Measurements from ENCODE around the gene TADA1. TPM values are rescaled to one million over a fixed set of nuclear protein-coding genes. Genes with fewer than 3 reads are reported as not detected.

TADA1 gene
- total RNA-seq, 4 donors from 2014 or later = 7.3 to 11.5 (median 8.0) TPM

DNA sequence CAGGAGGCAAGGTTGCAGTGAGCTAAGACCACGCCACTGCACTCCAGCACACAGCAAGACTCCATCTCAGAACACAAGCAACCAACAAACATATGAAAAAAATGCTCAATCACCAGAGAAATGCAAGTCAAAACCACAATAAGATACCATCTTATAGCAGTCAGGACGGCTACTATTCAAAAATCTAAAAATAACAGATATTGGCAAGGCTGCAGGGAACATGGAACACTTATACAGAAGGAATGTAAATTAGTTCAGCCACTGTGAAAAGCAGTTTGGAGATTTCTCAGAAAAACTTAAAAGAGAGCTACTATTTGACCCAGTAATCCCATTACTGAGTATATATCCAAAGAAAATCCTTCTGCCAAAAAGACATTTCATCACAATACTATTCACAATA is 64.4 kb downstream of the TADA1 start:
- intact Hi-C loops (cut with DNase I) = no loop called here
- no peaks in the 10 kb centered on the region for H3K9me3 ChIP-seq
- H3K4me1 ChIP-seq = no peaks in the 10 kb centered on the region
- H3K27ac ChIP-seq (replicated peaks in 1 of 4) = no peak overlapping the region
- no peak overlapping the region for H3K4me3 ChIP-seq
- no peaks in the 10 kb centered on the region for H3K36me3 ChIP-seq
- peaks cover 0 to 4% (median 0%) of the 10 kb centered on the region in 4 donors for H3K27me3 ChIP-seq
- TF ChIP-seq POLR2A (IDR thresholded peaks at IDR 0.05; ENCODE audit: low read depth) = no peak
- TF ChIP-seq EP300 (IDR thresholded peaks at IDR 0.05) = no peak
- no peak for TF ChIP-seq POLR2AphosphoS5 (IDR thresholded peaks at IDR 0.05)
- no peak for TF ChIP-seq CTCF (IDR thresholded peaks at IDR 0.05)
- WGBS = 64% methylated on average over 2 of the region's 2 CpGs
- no peak for DNase-seq (ENCODE audit: extremely low spot score)

DNA sequence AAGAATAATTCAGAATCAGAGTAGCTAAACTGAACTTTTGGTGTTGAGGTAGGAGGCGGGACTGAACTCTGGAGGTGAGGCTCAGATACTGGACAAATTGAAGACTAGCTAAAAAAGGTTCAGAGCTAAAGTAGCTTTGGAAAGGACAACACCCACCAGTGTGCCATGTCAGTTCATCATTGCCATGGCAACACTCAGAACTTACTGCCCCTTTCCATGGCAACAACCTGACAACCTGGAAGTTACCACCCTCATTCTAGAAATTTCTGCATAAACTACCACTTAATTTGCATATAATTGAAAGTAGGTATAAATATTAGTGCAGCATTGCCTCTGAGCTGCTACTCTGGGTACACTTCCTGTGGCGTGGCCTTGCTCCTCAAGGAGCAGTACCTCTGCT is 67.1 kb downstream of the TADA1 start:
- no peaks in the 10 kb centered on the region for H3K36me3 ChIP-seq
- no peak for TF ChIP-seq POLR2AphosphoS5 (IDR thresholded peaks at IDR 0.05)
- no peak for TF ChIP-seq EP300 (IDR thresholded peaks at IDR 0.05)
- no peak for TF ChIP-seq POLR2A (IDR thresholded peaks at IDR 0.05; ENCODE audit: low read depth)
- TF ChIP-seq CTCF (IDR thresholded peaks at IDR 0.05) = no peak
- DNase-seq (ENCODE audit: extremely low spot score) = peak; percentile 62
- intact Hi-C loops (cut with DNase I) = no loop called here
- H3K4me1 ChIP-seq = no peaks in the 10 kb centered on the region
- H3K27ac ChIP-seq (replicated peaks in 1 of 4) = no peak overlapping the region
- H3K27me3 ChIP-seq = no peaks in the 10 kb centered on the region
- no peak overlapping the region for H3K4me3 ChIP-seq
- WGBS = 96% methylated on average over 1 of the region's 2 CpGs
- no peaks in the 10 kb centered on the region for H3K9me3 ChIP-seq

Other genes with a start within 250 kb of the TADA1 start
- gene POGK, start 36.8 kb downstream of the TADA1 start, total RNA-seq = 10 to 100 TPM; 28.7 to 43.5 (median 36.4) TPM
- gene ILDR2, start 99.3 kb upstream of the TADA1 start, total RNA-seq = 10 to 100 TPM in 2 of 4 donors, 1 to 10 TPM in 2; 5.3 to 13.7 (median 9.4) TPM
- gene MAEL, start 113.0 kb upstream of the TADA1 start, total RNA-seq = 1 to 10 TPM in 3 of 4 donors, under 1 TPM in 1; 0.83 to 2.3 (median 1.2) TPM
- under 1 TPM in 1 of 4 donors, not detected in 3; 0.57 TPM for gene GPA33, start 214.1 kb upstream of the TADA1 start, total RNA-seq
- gene STYXL2, start 217.8 kb upstream of the TADA1 start, total RNA-seq = under 1 TPM in 2 of 4 donors, not detected in 2; 0.32 to 0.46 TPM